Activated naive CD8-positive, alpha-beta T cell treated with anti-CD3 and anti-CD28 coated beads, Interleukin-2, amount 10 ng/mL, durations not matched to agents 7 days and 5 days (primary cell): Measurements from ENCODE around the gene RNF148. TPM values are rescaled to one million over a fixed set of nuclear protein-coding genes. Genes with fewer than 3 reads are reported as not detected.

Experiments
- ATAC-seq: fragments of 150-1000 bp; cut with Tn5 transposase; one replicate; pipeline ENCODE4 v1.10.0; 2021; ENCODE audit warnings: low read depth, moderate library complexity
- POLR2A ChIA-PET: fragments of 350-600 bp; sonication (Branson Sonifier 250); formaldehyde crosslinking; loops from one replicate; lab custom pipeline; 2021; ENCODE audit warnings: antibody characterized with exemption; lab: Charles Lee
- DNase-seq: peaks from one replicate; pipeline ENCODE4 v3.0.0; 2021
- H3K27ac Mint-ChIP-seq: one replicate; pipeline ENCODE4 v1.8.0; 2022; ENCODE audit warnings: mild to moderate bottlenecking, mixed read lengths
- H3K27me3 Mint-ChIP-seq: one replicate; pipeline ENCODE4 v1.8.0; 2022; ENCODE audit warnings: mild to moderate bottlenecking, moderate library complexity, mixed read lengths
- H3K36me3 Mint-ChIP-seq: one replicate; pipeline ENCODE4 v1.8.0; 2021; ENCODE audit warnings: mild to moderate bottlenecking, mixed read lengths
- H3K4me1 Mint-ChIP-seq: one replicate; pipeline ENCODE4 v1.8.0; 2021; ENCODE audit warnings: mixed read lengths
- H3K4me3 Mint-ChIP-seq: one replicate; pipeline ENCODE4 v1.8.0; 2022; ENCODE audit warnings: mild to moderate bottlenecking, moderate library complexity, mixed read lengths
- H3K9me3 Mint-ChIP-seq: one replicate; pipeline ENCODE4 v1.8.0; 2021; ENCODE audit warnings: mixed read lengths
- total RNA-seq, 2 experiments: library from RNA; stranded (reverse); gene quantifications; one replicate each; pipeline ENCODE4 v1.2.3, GENCODE V29; 2021

Gene RNF148, protein sequence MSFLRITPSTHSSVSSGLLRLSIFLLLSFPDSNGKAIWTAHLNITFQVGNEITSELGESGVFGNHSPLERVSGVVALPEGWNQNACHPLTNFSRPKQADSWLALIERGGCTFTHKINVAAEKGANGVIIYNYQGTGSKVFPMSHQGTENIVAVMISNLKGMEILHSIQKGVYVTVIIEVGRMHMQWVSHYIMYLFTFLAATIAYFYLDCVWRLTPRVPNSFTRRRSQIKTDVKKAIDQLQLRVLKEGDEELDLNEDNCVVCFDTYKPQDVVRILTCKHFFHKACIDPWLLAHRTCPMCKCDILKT
- total RNA-seq: not detected

GRCh38 chr7:122702872-122703510, at the start of gene RNF148:
Gene RNF148 (minus strand): TSS chr7:122702922. CDS start chr7:122702750, 172 bp downstream.
- POLR2A ChIA-PET: no interaction called here
- H3K27me3 Mint-ChIP-seq: no peaks in the 10 kb centered on the region
- ATAC-seq: no peak

GRCh38 chr7:122750389-122750788, 47.7 kb upstream of the RNF148 start:
- H3K27me3 Mint-ChIP-seq: no peaks in the 10 kb centered on the region
- DNase-seq (no peak), ATAC-seq (no peak)
- POLR2A ChIA-PET: no interaction called here
- no peaks in the 10 kb centered on the region for H3K9me3 Mint-ChIP-seq
- H3K36me3 Mint-ChIP-seq: no peaks in the 10 kb centered on the region
- H3K4me1 Mint-ChIP-seq: no peaks in the 10 kb centered on the region
- H3K4me3 Mint-ChIP-seq: no peak overlapping the region
- no peak overlapping the region for H3K27ac Mint-ChIP-seq

More at GRCh38 chr7:122702872-122703510, at the start of gene RNF148:
- H3K4me1 Mint-ChIP-seq: no peaks in the 10 kb centered on the region
- no peak within 1 kb of the TSS for H3K27ac Mint-ChIP-seq
- no peaks in the 10 kb centered on the region for H3K36me3 Mint-ChIP-seq
- DNase-seq: no peak
- H3K4me3 Mint-ChIP-seq: no peak within 1 kb of the TSS
- peaks cover 1% of the 10 kb centered on the region for H3K9me3 Mint-ChIP-seq

GRCh38 chr7:122748195-122748594, 45.5 kb upstream of the RNF148 start:
- POLR2A ChIA-PET: no interaction called here
- no peaks in the 10 kb centered on the region for H3K4me1 Mint-ChIP-seq
- DNase-seq: no peak
- no peaks in the 10 kb centered on the region for H3K27me3 Mint-ChIP-seq
- ATAC-seq: no peak
- no peak overlapping the region for H3K4me3 Mint-ChIP-seq
- no peak overlapping the region for H3K27ac Mint-ChIP-seq
- H3K9me3 Mint-ChIP-seq: no peaks in the 10 kb centered on the region
- no peaks in the 10 kb centered on the region for H3K36me3 Mint-ChIP-seq

- no peaks in the 10 kb centered on the region for H3K4me1 Mint-ChIP-seq
- no peak overlapping the region for H3K4me3 Mint-ChIP-seq
- H3K9me3 Mint-ChIP-seq: no peaks in the 10 kb centered on the region
- H3K27ac Mint-ChIP-seq: no peak overlapping the region
- POLR2A ChIA-PET: no interaction called here
- no peak for ATAC-seq
- DNase-seq: no peak
- no peaks in the 10 kb centered on the region for H3K27me3 Mint-ChIP-seq
- H3K36me3 Mint-ChIP-seq: no peaks in the 10 kb centered on the region
Measured at GRCh38 chr7:122746948-122747347, 44.2 kb upstream of the RNF148 start.

- Mint-ChIP-seq H3K36me3 (no peaks in the 10 kb centered on the region), H3K4me1 (no peaks in the 10 kb centered on the region), H3K27ac (no peak overlapping the region), H3K9me3 (no peaks in the 10 kb centered on the region), H3K4me3 (no peak overlapping the region), H3K27me3 (no peaks in the 10 kb centered on the region)
- POLR2A ChIA-PET: no interaction called here
- no peak for DNase-seq
- no peak for ATAC-seq
Measured at GRCh38 chr7:122743211-122743610, 40.5 kb upstream of the RNF148 start.

GRCh38 chr7:122738947-122739346, 36.2 kb upstream of the RNF148 start:
- no peak overlapping the region for H3K4me3 Mint-ChIP-seq
- H3K4me1 Mint-ChIP-seq: no peaks in the 10 kb centered on the region
- H3K27ac Mint-ChIP-seq: no peak overlapping the region
- H3K9me3 Mint-ChIP-seq: no peaks in the 10 kb centered on the region
- POLR2A ChIA-PET: no interaction called here
- no peaks in the 10 kb centered on the region for H3K36me3 Mint-ChIP-seq
- DNase-seq (no peak), ATAC-seq (no peak)
- H3K27me3 Mint-ChIP-seq: no peaks in the 10 kb centered on the region

DNA sequence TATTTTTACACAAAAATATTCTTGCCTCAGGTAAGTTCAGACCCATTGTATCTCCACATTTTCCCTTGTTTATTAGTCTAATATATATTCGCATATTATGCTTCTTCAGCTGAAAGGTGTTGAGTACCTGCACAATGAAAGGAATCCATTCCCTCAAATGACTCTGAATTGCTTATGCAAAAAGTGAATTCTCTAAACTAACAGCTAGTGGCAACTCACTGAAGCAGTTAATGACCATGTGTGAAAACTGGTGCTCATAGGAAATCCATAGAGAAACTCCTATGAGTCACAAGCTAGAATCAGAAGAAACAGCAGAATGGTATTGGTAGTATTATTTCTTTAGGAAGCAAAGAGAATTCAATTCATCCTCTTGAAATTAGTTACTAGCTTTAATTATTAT, 33.5 kb upstream of the RNF148 start:
- no peak for ATAC-seq
- Mint-ChIP-seq H3K27me3 (no peaks in the 10 kb centered on the region), H3K36me3 (no peaks in the 10 kb centered on the region), H3K4me3 (no peak overlapping the region), H3K4me1 (no peaks in the 10 kb centered on the region), H3K9me3 (no peaks in the 10 kb centered on the region), H3K27ac (no peak overlapping the region)
- POLR2A ChIA-PET: no interaction called here
- DNase-seq: no peak

DNA sequence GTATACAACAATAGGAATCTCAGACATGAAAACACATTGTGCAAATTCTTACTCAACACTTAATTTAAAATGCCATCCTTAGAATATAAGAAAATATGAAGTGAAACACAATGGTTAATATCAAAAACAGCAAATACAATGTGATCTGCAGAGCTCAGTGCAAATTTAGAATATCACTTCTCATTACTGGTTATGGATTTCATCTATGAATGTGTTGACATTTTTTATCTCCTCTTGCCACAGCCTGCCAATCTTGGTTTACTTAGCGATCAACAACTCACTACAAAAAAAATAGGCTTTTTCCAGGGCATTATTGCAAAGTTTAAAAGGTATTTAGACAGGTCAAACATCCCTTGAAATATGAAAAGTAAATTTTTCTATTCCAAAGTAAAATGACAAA, 25.0 kb upstream of the RNF148 start:
- no peak overlapping the region for H3K4me3 Mint-ChIP-seq
- no peaks in the 10 kb centered on the region for H3K27me3 Mint-ChIP-seq
- POLR2A ChIA-PET: no interaction called here

DNA sequence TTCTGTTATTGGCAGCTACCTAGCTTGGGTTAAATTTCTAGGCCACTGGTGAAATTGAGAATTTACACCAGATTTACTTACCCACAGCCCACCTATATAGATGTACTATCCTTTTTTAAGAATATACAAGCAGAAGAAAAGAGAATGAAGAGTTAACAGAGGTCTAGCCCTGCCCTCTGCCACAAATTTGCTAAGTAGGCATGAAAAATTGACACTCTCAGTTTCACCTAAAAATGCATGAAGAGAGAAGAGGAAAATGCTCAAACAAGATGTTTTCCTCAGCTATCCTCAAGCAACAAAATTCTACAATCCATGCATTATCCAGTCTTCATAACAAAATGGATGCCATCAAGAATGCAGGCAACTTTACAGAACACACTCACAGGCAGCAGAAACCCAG, 24.6 kb upstream of the RNF148 start:
- POLR2A ChIA-PET: no interaction called here
- ATAC-seq (no peak), DNase-seq (no peak)

More for the DNA sequence above, 25.0 kb upstream of the RNF148 start:
- no peak overlapping the region for H3K27ac Mint-ChIP-seq
- H3K9me3 Mint-ChIP-seq: no peaks in the 10 kb centered on the region
- ATAC-seq (no peak), DNase-seq (no peak)
- H3K36me3 Mint-ChIP-seq: no peaks in the 10 kb centered on the region
- no peaks in the 10 kb centered on the region for H3K4me1 Mint-ChIP-seq

GRCh38 chr7:122726881-122727280, 24.2 kb upstream of the RNF148 start:
- Mint-ChIP-seq H3K27me3 (no peaks in the 10 kb centered on the region), H3K27ac (no peak overlapping the region), H3K4me1 (no peaks in the 10 kb centered on the region), H3K4me3 (no peak overlapping the region), H3K36me3 (no peaks in the 10 kb centered on the region), H3K9me3 (no peaks in the 10 kb centered on the region)
- POLR2A ChIA-PET: no interaction called here
- DNase-seq (no peak), ATAC-seq (no peak)

More for the DNA sequence above, 24.6 kb upstream of the RNF148 start:
- H3K27ac Mint-ChIP-seq: no peak overlapping the region
- no peaks in the 10 kb centered on the region for H3K9me3 Mint-ChIP-seq
- no peaks in the 10 kb centered on the region for H3K27me3 Mint-ChIP-seq
- no peaks in the 10 kb centered on the region for H3K36me3 Mint-ChIP-seq
- H3K4me3 Mint-ChIP-seq: no peak overlapping the region
- no peaks in the 10 kb centered on the region for H3K4me1 Mint-ChIP-seq

- Mint-ChIP-seq H3K36me3 (no peaks in the 10 kb centered on the region), H3K9me3 (no peaks in the 10 kb centered on the region), H3K27ac (no peak overlapping the region), H3K4me3 (no peak overlapping the region), H3K27me3 (no peaks in the 10 kb centered on the region), H3K4me1 (no peaks in the 10 kb centered on the region)
- no peak for ATAC-seq
- POLR2A ChIA-PET: no interaction called here
- DNase-seq: no peak
Measured at GRCh38 chr7:122724366-122724765, 21.6 kb upstream of the RNF148 start.

DNA sequence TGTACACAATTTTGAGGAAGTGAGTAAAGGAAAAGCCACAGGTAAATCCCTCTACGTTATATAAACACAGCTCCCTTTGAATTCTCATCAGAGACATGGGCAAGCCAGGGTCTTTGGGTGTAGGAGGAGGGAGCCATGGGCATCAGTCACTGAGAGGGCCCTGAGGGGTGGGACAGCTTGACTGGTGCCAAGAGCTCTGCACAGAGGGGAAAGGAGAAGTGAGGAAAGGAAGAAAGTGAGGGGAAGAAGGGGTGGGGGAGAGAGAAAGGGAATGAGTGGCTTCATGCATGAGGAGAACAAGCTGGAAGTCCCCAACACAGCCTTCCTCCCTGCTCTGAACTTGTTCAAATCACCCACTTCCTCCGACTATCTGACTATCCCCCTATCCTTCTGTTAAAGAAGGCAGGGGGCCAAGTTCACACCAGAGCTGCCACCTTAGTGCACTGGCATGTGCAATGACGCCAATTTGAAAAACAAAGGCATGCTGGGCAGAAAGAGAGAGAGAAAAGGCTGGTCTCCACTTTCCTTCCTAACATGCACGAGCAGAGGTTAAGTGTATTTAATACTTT, 16.4 kb upstream of the RNF148 start:
- DNase-seq (no peak), ATAC-seq (no peak)
- no peak overlapping the region for H3K4me3 Mint-ChIP-seq
- no peaks in the 10 kb centered on the region for H3K4me1 Mint-ChIP-seq
- H3K9me3 Mint-ChIP-seq: no peaks in the 10 kb centered on the region
- H3K36me3 Mint-ChIP-seq: no peaks in the 10 kb centered on the region
- POLR2A ChIA-PET: no interaction called here
- H3K27me3 Mint-ChIP-seq: no peaks in the 10 kb centered on the region
- no peak overlapping the region for H3K27ac Mint-ChIP-seq

DNA sequence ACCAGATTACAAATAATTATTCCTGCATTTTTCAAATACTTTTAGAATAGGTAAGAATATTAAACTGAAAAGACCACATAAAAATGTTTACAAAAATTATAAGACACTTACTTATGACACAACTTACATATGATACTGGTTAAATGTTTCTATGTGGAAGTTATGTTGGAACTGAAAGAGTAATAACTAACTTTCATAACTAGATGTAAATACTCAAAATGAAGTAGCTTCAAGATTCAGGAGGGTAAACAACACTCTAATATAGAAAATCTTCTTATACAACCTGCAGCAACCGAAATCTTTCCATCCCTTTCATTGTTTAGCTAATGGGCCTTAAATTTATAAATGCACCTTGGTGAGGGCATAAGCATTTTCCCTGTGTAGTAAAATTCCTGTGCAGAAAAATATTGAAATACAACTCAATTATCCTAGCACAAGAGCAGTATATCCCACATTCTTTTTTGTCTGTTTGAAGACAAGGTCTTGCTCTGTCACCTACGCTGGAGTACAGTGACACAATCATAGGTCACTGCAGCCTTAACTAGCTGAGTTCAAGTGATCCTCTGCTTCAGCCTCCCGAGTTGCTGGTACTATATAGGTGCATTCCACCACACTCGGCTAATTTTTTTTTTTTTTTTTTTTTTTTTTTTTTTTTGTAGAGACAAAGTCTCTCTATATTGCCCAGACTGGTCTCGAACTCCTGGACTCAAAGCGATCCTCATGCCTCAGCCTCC, 14.8 kb upstream of the RNF148 start:
- POLR2A ChIA-PET: no interaction called here
- no peak for ATAC-seq
- DNase-seq: no peak
- Mint-ChIP-seq H3K27me3 (no peaks in the 10 kb centered on the region), H3K4me3 (no peak overlapping the region), H3K9me3 (no peaks in the 10 kb centered on the region), H3K36me3 (no peaks in the 10 kb centered on the region), H3K27ac (no peak overlapping the region), H3K4me1 (no peaks in the 10 kb centered on the region)
